Suppressor macrophage (primary cell): ENCODE results near the gene AHDC1.

ENCODE experiments used
- DNase-seq, 4 experiments: peaks; one replicate each; pipeline ENCODE4 v3.0.0-alpha.2; 2020 to 2022

Gene AHDC1

DNA sequence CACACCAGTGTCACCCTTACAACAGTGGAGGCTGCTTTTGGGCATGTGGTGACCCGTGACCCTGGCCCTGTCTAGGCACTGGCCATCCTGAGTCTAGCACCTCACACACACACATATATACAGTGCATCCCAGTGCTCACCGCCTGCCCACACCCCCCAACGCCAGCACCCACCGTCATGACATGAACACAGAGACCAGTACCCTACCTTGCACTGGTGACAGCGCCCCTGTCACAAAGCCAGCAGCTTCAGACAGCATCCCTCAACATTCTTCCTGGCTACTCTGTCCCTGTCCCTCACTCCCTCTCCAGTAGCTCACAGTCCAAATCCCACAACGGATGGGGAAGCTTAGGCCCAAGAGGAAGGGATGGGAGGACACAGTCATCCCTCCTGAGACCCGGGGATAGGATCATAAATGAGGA is 27.1 kb downstream of the AHDC1 start:
- no peak for DNase-seq

DNA sequence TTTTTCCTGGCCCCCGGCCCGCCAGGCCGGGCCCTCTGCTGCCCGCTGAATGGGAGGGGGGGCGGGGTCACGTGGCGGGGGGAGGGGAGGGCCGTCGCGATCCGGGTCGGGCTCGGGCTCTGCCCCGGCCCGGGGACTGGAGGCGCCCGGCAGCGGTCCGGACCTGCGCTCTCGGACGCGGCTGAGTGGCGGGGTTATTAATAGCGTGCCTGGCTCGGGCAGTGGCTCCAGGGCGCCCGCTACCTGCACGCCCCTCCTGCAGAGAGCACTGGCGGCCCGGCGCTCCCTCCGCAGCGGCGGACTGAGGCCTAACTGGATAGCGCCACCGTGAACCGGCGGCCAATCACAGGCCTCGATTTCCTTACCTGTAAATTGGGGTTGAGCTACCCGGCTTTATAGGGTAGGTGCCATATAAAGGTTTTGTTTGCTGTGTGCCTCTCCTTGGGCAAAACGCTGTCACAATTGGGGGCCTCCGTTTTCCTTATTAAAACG is 28.1 kb downstream of the AHDC1 start:
- DNase-seq: peak in 1 of 4 experiments; percentile 16

DNA sequence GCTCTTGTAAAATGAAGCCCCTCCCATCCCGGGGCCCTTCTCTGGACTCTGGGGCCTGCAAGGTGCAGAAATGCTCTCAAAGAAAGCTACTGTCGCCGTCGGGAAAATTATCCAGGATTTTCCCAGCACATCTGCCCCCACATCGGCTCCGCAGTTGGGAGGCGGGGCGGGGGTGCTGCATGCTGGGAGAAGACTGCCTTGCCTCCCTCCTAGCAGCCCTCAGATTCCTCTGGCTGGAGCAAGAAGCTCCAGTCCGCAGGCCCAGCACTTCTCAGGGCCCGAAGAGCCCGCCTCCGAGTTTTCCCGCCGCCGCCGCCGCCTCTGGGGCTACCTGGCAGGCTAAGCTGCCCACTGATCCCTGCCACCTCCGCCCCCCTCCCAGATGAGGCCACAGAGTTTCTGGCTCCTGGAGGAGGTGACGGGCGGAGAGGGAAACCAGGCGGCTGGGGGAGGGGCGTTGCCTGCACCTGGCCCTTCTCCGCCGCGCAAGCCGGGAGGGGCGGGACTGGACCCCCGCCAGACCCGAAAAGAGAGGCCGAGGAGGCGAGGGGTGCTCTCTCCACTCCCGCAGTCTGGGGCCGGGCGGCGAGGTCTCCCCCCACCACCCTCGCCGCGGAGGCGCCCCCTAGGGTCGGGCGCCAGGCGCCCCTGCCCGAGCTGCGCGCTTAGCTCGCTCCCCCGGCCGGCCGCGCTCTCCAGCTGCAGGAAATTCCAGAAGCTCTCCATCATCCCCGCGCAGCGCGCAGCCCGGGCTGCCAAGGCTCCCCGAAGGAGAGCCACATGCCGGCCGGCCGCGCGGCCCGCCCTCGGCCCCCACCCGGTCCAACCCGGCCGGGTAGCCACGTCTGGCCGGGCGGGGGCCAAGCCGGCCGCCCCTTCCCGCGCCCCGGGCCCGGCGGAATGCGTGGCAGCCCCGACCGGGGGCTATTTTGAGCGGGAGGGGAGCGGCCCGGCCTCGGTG is 28.8 kb downstream of the AHDC1 start:
- DNase-seq: peak in 2 of 4 experiments; percentile 23 to 37

DNA sequence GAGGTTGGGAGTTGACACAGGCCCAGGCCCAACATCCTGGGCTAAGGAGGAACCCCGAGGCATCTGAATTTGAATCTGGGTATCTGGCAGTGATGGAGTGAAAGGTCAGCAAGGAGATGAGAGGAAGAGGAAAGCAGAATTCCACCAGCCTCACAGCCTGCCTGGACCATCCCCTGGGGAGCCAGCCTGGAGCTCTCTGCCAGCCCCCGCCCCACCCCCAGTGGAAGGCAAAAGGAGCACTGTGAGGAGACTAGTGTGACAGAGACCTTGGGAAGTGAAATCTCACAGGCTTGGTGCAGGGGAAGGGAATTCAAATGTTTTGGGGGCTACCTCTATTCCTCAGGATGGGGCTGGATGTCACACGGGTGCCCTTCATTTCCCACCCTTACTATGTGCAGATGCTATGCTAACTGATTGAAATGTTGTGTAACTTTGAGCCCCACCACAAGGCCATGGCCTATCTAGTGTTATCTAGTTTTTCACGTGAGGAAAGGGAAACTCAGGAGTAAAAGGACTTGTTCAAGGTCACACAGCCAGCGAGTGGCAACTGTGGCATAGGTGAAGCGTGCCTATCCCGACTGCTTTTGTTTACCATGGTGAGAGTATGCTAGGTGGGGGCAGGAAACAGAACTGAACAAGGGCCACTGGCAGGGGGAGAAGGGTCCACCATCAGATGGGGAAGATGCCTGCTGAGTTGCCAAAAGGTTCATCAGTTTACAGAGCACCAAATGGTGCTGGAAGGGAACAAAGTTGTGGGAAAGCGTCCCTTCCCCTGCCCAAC is 29.8 kb downstream of the AHDC1 start:
- DNase-seq: no peak

DNA sequence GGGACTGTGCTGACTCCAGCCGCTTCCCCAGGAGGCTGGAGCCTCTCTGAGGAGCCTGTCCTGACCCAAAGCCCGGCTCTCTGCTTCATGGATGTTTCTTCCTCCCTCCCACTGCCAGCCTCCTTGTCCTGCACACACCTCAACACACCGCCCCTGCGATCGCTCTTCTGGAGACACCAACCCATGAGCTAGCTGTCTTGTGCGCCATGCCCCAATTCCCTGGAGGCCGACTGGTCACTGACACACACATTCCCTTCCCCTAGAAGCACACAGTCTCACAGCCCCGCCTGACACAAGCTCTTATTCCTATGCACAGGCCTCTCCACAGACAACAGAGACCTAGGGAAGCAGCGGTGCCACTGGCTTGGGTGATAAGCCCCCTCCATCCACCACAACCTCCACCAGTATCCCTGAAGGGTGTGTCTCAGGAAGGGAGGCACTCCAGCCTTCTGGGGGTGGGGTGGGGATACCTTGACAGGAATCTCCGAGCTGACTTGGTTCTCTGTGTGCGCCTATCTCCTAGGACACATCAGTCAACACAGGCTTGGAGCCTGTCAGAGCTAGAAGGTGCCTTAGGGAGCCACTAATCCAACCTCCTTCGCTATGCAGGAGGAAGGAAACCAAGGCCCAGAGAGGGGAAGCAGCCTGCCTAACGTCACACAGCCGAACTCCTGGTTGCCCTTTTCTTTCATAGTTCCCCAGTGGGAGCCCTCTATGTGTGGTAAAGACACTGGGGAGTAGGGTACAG is 31.1 kb downstream of the AHDC1 start:
- DNase-seq: no peak

DNA sequence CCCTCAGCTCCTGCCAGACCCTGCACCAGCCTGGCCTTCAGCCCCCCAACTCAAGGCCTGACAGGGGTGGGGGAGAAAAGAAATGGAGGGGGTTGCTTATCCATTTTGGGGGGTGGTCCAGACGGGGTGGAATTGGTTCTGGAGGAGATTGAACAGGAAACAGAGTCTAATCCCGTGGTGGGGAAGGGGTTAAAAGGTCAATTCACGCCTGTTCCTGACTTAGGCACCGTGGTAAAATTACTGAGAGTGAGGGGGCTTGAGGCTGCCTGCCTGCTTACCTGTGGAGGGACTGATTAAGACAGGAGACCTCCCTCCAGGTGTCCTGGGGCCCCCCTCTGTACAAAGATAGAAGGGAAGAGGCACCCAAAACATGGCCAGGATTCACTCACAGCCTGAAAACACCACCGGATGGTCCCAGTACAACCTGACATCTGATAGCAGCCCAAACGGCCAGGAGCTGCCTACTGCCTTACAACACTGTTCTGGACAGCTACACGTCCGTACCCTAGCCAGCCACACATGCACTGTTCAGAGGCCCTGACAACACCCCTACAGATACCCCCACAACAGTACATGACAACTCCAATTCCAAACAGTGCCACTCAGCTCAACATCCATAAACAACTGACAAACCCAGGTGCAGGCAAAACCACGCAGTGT is 31.8 kb downstream of the AHDC1 start:
- no peak for DNase-seq

DNA sequence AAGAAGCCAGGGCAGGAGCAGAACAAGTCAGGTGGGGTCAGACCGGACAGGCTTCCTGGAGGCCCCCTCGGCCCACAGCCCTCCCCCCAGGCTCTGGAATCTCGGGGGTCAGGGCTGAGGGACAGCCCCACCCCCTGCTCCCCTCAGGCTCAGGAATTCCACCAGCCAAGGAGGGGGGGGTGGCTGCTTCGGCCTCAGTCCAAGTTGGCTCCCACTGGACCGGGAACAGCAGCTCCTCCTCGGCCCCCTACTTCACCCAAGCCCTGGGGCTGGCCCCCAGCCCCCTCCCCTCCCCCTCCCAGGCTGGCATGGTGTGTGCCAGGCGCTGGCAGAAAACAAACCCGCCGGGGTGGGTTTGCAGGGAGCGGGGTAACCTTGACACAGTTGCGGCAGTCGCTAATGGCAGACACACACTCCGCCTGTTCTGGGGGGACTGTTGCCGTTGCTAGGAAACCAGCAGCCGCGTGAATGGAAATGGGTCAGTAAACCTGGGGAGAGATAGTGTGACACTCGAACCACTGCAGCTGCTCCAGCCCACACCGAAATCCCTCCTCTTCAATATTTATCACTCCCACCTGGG is 32.4 kb downstream of the AHDC1 start:
- no peak for DNase-seq

DNA sequence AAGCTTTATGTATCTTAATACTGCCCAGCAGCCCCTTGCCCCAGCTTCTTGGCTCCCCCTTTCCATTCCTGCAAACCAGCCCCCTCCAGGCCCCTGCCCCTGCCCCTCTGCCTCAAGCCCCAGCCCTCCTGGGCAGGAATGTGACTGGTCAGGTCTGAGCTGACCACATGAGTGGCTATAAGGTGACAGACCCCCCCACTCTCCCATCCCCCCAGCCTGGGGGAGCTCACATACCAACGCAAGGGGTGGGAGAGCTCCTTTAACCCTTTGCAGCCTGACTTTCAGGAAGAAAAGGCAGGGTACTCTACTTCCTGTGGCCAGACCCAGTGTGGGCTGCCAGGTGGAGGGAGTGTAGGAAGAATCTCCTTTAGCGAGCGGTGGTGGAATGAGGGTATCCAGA is 33.2 kb downstream of the AHDC1 start:
- DNase-seq: no peak

DNA sequence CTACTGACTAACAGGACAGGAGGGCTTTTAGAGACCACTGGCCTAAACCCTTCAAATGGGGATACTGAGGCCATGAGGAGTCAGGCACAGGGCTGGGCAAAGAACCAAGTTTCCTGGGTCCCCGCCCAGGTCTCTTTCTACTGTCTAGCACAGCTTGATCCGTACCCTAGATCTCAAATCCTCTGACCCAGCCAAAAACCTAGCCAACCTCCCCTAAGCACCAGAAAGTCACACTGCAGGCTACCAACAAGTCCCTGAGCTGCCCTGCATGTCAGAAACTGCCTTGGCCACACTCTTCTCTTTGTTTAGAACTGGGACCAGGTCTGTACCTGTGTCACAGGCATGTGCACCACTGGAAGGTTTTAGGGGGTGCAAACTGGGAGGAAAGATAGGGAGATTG is 33.6 kb downstream of the AHDC1 start:
- DNase-seq: no peak

DNA sequence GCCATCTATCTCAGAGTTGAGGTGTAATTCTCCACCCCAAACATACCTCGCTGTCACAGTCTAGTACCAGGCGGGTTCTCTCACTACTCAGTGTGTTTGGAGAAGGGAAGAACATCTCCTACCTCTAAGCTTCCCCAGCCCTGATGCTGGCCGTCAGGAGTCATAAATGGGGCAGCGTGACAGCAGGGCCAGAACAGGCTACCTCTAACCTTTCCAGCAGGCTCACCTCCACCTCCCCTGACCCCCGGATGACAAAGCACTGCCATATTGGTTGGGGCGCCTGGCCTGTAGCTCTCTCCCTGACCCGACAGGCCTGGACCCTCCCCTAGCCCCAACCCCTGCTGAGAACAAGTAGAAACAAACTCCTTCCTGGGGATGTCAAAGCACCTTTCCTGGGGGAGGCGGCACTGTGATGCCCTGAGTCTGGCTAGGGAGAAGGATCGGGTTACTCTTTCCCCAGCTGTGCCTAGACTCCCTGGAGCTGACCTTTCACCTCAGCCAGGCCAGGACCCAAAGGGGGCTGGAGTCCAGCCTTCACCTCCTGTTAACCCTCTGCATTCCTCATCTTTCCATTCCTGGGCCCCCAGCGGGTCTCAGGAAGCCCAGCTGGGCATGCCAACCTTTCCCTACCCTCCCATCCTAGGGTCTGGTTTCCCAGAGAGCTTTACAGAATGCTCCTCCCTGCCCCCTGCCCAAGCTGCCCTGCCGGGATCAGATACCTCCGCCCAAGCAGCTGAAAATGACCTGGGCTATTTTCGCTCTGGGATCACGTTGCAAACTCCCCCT is 34.2 kb downstream of the AHDC1 start:
- DNase-seq: no peak

DNA sequence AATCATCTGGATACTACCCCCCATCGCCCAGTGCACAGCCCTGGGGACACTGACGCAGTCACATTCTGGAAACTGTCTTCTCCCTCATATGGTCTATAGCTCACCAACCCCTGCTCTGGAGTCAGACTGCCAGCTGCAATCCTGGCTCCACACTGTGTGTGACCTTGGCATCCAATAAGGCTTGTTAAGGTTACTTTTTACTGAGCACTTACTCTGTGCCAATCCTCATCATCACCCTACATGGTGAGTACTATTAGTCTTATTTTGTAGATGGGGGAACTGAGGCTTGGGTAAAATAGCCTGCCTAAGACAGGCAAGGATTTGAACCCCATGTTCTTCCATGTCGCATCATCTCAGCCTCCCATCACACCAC is 34.9 kb downstream of the AHDC1 start:
- peak in 1 of 4 experiments; percentile 7 for DNase-seq

DNA sequence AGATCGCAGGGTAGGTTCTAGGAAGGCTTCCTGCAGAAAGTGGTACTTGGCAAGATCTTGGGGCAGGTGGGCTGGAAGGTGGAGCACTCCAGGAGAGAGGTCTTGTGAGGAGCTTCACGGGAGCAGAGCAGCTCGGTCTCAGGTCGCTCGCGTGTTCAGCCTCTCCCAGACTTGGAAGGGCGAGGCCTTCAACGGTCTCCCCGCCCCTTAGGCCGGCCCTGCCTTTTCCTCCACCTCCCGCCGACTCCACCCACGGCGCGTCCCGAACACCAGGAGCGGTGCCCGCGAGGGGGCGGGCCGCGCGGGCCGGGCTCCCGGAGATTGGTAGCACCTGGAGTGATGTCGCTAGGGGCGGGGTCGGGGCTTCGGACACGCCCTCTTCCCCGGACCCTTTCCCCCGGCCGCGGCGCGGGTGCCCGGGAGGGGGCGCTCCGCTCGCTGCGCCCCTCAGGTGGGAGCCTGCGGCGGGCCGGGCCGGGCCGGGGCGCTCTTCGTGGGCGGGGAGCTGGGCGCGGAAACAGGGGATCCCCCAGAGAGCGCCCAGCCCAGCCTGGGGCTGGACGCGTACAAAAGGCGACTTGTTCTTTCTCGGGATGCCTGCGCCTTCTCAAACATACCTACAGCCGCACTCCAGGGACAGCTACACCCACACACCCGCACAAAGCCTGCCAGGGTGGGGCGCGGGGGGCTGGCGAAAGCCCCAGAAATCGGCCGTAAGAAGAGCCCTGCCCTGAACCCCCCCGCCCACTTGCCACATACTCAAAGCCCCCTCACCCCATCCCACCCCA is 35.5 kb downstream of the AHDC1 start:
- DNase-seq: peak; percentile 78 to 95 (median 86)

DNA sequence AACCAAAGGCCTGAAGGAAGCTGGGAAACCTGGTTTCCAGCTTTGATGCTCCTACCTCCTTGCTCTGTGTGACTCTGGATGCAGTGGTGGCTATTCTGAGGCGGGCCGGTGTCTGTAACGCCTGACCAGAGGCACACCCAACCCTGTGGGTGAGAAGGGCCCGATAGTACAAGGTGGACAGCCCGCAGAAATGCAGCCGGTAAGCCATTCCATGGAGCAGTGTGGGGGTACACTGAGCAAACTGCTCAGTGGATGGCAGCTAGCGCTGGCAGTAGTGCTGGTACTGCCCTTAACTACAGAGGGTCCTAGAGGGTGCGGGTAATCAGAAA is 36.0 kb downstream of the AHDC1 start:
- DNase-seq: no peak

DNA sequence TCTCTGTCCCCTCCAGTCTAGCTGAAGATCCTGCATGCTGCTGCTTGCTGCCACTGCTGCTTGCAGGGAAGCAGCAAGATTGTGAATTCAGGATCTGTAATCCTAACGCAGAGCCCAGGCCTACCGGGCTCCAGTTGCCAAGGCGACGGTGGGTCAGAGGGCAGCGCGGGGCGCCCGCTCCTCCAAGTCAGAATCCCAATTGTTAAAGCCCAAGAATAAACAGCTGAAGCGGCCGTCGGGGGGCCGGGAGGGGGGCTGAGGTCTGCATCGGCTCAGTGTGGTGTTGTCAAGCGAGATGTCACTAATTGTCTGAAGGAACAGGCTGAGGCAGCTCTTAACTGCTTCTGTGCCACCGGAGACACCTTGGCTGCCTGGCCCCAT is 36.8 kb downstream of the AHDC1 start:
- DNase-seq: no peak

DNA sequence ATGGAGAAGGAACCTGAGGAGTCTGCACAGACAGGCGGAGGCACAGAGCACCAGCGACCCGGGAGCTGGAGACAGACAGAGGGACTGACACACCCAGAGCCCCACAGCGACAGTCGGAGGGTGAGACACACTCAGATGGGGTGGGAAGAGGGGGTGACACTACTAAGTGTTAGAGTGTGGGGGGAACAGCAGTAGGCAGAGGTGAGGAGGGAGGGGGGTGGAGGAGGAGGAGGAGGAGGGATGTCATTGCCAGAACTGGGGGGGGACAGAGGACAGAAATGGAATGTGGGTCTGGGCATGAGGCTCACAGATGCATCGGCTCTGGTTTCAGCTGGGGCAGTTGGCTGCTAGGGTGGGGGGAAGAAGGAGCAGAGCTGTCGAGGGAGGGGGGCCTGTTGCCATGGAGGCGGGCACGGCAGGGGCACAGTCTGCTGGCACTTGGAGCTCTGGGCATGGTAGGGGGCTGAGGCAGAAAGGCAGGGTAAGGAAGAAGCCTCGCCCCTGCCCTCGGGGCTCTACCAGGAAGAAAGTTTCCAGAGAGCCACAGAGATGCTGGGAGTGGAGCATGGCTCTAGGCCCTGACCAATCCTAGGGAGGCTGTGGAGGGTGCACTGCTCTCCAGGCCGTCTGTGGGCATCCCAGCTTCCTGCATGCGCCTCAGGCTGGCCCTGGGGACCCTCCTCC is 37.3 kb downstream of the AHDC1 start:
- no peak for DNase-seq

DNA sequence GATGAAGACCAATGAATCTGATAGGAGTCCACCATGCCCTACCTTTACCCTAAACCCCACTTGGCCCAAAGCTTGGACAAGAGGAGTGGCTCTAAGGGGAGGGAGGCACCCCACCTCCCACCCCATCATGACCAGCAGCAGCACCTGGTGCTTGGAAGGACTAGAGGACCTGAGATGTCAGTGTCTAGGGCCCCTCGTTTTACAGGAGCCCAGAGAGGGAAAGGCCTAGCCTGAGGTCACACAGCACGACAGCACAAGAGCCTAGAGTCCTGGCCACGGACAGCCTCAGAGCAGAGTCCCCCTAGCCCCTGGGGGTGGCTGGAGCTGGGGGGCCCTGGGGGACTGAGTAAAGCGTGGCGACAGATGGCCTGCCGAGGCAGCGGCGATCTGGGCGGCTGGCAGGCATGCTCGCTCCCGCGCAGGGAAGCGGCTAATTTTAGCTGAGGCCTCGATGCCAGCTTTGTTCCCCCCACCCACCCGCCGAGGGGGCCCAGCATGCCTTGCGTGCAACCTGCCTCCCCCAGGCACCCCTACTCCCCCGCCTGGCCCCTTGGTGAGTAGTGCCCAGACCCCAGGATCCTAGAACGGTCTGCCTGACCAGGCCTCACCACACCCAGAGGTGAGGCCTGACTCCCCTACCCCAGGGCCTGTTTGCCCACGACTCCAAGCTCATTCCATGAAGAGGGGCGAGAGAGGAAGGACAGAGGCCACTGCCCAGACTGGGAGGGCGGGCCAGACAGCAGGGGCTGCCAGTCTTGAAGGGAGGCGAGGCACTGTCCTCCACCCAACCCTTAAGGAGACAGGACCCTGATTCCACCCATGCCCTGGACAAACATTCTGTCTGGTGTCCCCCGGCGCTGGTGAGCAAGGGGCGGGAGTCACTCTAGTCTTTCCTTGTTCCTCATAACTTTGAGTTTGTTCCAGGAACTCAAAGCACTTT is 39.0 kb downstream of the AHDC1 start:
- no peak for DNase-seq

DNA sequence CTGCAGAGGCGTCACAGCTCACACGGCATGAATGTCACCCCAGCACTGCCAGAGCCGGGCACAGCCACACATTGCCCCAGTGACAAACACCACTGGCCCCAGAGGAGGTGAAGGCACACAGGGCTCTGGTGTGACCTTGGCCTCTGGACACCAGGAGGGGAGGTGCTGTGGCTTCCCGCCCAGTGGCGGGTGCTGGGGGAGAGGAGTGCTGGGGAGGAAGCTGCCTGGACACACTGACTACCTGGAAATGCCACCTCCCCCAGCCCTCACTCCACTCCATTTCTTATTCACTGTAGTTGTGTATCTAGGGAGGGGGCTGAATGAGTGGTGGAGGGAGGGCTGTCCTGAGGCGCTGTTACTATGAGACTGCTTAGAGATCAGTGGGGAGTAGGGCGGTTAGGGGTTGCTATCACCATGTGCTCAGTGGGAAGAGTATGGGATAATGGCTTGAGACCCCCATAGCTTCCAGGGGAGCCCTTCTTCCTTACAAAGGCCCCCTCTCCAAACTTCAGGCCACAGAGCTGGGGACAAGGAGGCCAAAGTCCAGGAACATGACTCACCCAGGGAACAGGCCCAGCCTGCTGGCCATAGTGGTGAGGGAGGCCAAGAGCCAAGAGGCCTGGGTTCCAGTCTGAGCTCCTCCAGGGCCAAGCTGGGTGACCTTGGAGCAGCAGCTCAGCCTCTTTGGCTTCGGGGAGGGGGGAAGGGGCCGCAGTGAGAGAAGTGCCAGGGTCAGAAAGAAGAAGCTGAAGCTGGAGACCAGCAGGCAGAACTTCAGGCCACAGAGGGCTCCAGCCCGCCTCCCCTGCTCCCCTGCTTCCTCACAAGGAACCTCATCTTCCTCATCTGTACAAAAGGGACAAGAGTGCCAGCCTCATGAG is 40.1 kb downstream of the AHDC1 start:
- DNase-seq: peak; percentile 57 to 80 (median 74)

DNA sequence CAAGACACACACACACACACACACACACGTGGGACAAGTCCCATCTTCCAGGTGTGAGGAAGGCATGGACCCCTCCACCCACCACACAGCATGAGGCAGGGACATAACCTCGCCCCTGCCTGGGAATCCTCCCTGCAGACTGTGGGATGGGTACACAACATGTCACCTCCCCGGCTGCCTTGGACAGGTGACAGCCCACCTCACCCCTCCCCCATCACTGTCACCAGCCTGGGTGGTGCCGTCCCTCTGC is 40.7 kb downstream of the AHDC1 start:
- DNase-seq: no peak
